ENCODE measurements around the gene MYRFL.

The MYRFL gene

GRCh38 chr12:69898236-69898635, 73.2 kb downstream of the MYRFL start:
- in situ Hi-C loops (cut with MboI; ENCODE audit: low pct_unique_long_range_greater_than_20kb, low sequenced_read_pairs, unreplicated experiment), result no loop called here
- DNase-seq (ENCODE audit: low spot score), result no peak
- no peak for TF ChIP-seq CTCF (IDR thresholded peaks at IDR 0.05; ENCODE audit: extremely low read depth, insufficient read depth, missing control alignments)

GRCh38 chr12:69900720-69901131, 75.7 kb downstream of the MYRFL start:
- peak; percentile 17 for DNase-seq (ENCODE audit: low spot score)
- TF ChIP-seq CTCF (IDR thresholded peaks at IDR 0.05; ENCODE audit: extremely low read depth, insufficient read depth, missing control alignments), result peak; percentile 77
- in situ Hi-C loops (cut with MboI; ENCODE audit: low pct_unique_long_range_greater_than_20kb, low sequenced_read_pairs, unreplicated experiment), result loop anchor here (10.0 kb wide), 1 partner anchor 684 kb away; no protein-coding TSS in a partner anchor

GRCh38 chr12:69901221-69901905, 76.3 kb downstream of the MYRFL start:
- in situ Hi-C loops (cut with MboI; ENCODE audit: low pct_unique_long_range_greater_than_20kb, low sequenced_read_pairs, unreplicated experiment), result loop anchor here (10.0 kb wide), 1 partner anchor 683 kb away; no protein-coding TSS in a partner anchor
- DNase-seq (ENCODE audit: low spot score), result no peak
- no peak for TF ChIP-seq CTCF (IDR thresholded peaks at IDR 0.05; ENCODE audit: extremely low read depth, insufficient read depth, missing control alignments)

- DNase-seq (ENCODE audit: low spot score), result no peak
- in situ Hi-C loops (cut with MboI; ENCODE audit: low pct_unique_long_range_greater_than_20kb, low sequenced_read_pairs, unreplicated experiment), result loop anchor here (10.0 kb wide), 1 partner anchor 681 kb away; no protein-coding TSS in a partner anchor
- TF ChIP-seq CTCF (IDR thresholded peaks at IDR 0.05; ENCODE audit: extremely low read depth, insufficient read depth, missing control alignments), result no peak
These were observed 78.5 kb downstream of the MYRFL start for GRCh38 chr12:69903548-69903947.

- TF ChIP-seq CTCF (IDR thresholded peaks at IDR 0.05; ENCODE audit: extremely low read depth, insufficient read depth, missing control alignments), result no peak
- in situ Hi-C loops (cut with MboI; ENCODE audit: low pct_unique_long_range_greater_than_20kb, low sequenced_read_pairs, unreplicated experiment), result loop anchor here (10.0 kb wide), 1 partner anchor 680 kb away; no protein-coding TSS in a partner anchor
- DNase-seq (ENCODE audit: low spot score), result no peak
These were observed 79.8 kb downstream of the MYRFL start for GRCh38 chr12:69904777-69905176.

GRCh38 chr12:69905801-69906200, 80.8 kb downstream of the MYRFL start:
- in situ Hi-C loops (cut with MboI; ENCODE audit: low pct_unique_long_range_greater_than_20kb, low sequenced_read_pairs, unreplicated experiment), result loop anchor here (10.0 kb wide), 1 partner anchor 679 kb away; no protein-coding TSS in a partner anchor
- TF ChIP-seq CTCF (IDR thresholded peaks at IDR 0.05; ENCODE audit: extremely low read depth, insufficient read depth, missing control alignments), result no peak
- no peak for DNase-seq (ENCODE audit: low spot score)
